Endodermal cell (in vitro differentiated cells): ENCODE data around the gene TSR1. TPM values are rescaled to one million over a fixed set of nuclear protein-coding genes. Genes with fewer than 3 reads are reported as not detected.
A peak's percentile ranks its signal among the peaks of the same experiment; 100 is the strongest.

Experiments
- DNase-seq: peaks from one replicate; pipeline ENCODE4 v3.0.0-alpha.2; 2017
- H3K27ac ChIP-seq: 2 replicates; pipeline ENCODE4 v1.5.1; 2013; ENCODE audit warnings: mild to moderate bottlenecking, low read depth, low read length, moderate library complexity
- H3K27me3 ChIP-seq: 2 replicates; pipeline ENCODE4 v1.6.1; 2013; ENCODE audit warnings: mild to moderate bottlenecking, low read length, moderate library complexity; ENCODE audit not compliant: insufficient read depth, control insufficient read depth, poor library complexity, severe bottlenecking
- H3K36me3 ChIP-seq: 2 replicates; pipeline ENCODE4 v1.7.0; 2013; ENCODE audit warnings: mild to moderate bottlenecking, low read length, moderate library complexity; ENCODE audit not compliant: control insufficient read depth, insufficient read depth
- H3K4me1 ChIP-seq: one replicate; pipeline ENCODE4 v1.7.0; 2013; ENCODE audit warnings: low read length; ENCODE audit not compliant: control insufficient read depth, insufficient read depth
- H3K4me3 ChIP-seq: 2 replicates; pipeline ENCODE4 v1.5.1; 2013; ENCODE audit warnings: mild to moderate bottlenecking, low read length, moderate library complexity
- H3K9ac ChIP-seq: 2 replicates; pipeline ENCODE4 v1.6.1; 2013; ENCODE audit warnings: mild to moderate bottlenecking, low read length, moderate library complexity; ENCODE audit not compliant: poor library complexity, severe bottlenecking; ENCODE audit errors: extremely low read depth
- H3K9me3 ChIP-seq: 2 replicates; pipeline ENCODE4 v1.6.1; 2013; ENCODE audit warnings: mild to moderate bottlenecking, low read length, moderate library complexity; ENCODE audit not compliant: control insufficient read depth
- H3K27ac Mint-ChIP-seq: 2 replicates; pipeline ENCODE4 v1.8.0; 2020; ENCODE audit warnings: mixed read lengths
- H3K27me3 Mint-ChIP-seq: 2 replicates; pipeline ENCODE4 v1.8.0; 2021; ENCODE audit warnings: mild to moderate bottlenecking, mixed read lengths; ENCODE audit not compliant: insufficient read depth
- H3K36me3 Mint-ChIP-seq: 2 replicates; pipeline ENCODE4 v1.8.0; 2020; ENCODE audit warnings: low read depth, mixed read lengths
- H3K4me1 Mint-ChIP-seq: 2 replicates; pipeline ENCODE4 v1.8.0; 2020; ENCODE audit warnings: mixed read lengths
- H3K4me3 Mint-ChIP-seq: 2 replicates; pipeline ENCODE4 v1.8.0; 2020; ENCODE audit warnings: mild to moderate bottlenecking, moderate library complexity, mixed read lengths
- H3K9me3 Mint-ChIP-seq: 2 replicates; pipeline ENCODE4 v1.8.0; 2020; ENCODE audit warnings: mild to moderate bottlenecking, mixed read lengths
- CTCF ChIP-seq: fragments of 200-600 bp; sonication (generic); conservative IDR thresholded peaks from 2 replicates; pipeline ENCODE4 v1.5.0; 2021; ENCODE audit warnings: antibody characterized with exemption, mild to moderate bottlenecking
- WGBS, 2 experiments: methylation state at CpG; one replicate each; pipeline versions ENCODE4 v1.1.5 to v1.1.7; 2013; ENCODE audit warnings: missing lambda C conversion rate in 2 of 2, mixed read lengths in 1 of 2; ENCODE audit not compliant: insufficient coverage in 1 of 2, insufficient read length in 1 of 2; 5-methylcytosine and 5-hydroxymethylcytosine counted together
- total RNA-seq, 2 donors: library from RNA; stranded (reverse); fragmentation: NEBNext Ultra II Directional in 1 of 2; extraction: Animal tissue kit (Norgen Biotek cat#: 25700) in 1 of 2; gene quantifications; 2 replicates in 1 of 2; 3 replicates in 1 of 2; pipeline ENCODE4 v1.2.1, GENCODE V29; 2021

TSR1 gene
- total RNA-seq, 2 donors from 2014 or later, result 40.1 to 43.3 TPM

- Histone ChIP-seq H3K36me3 (peaks cover 26% of the 10 kb centered on the region), H3K4me1 (peaks cover 3% of the 10 kb centered on the region), H3K4me3 (no peak overlapping the region), H3K9ac (no peak overlapping the region), H3K27me3 (no peaks in the 10 kb centered on the region), H3K9me3 (no peaks in the 10 kb centered on the region), H3K27ac (no peak overlapping the region)
- H3K36me3 Mint-ChIP-seq, result peaks cover 14% of the 10 kb centered on the region
- TF ChIP-seq CTCF, result no peak
- no peaks in the 10 kb centered on the region for H3K27me3 Mint-ChIP-seq
- H3K4me1 Mint-ChIP-seq, result peaks cover 9% of the 10 kb centered on the region
- H3K9me3 Mint-ChIP-seq, result no peaks in the 10 kb centered on the region
- DNase-seq, result no peak
- H3K4me3 Mint-ChIP-seq, result no peak overlapping the region
- WGBS, 2 experiments, result 92 to 96% methylated on average over 12 to 16 of the region's 16 CpGs
- no peak overlapping the region for H3K27ac Mint-ChIP-seq
These were observed 44.1 kb upstream of the TSR1 start for GRCh38 chr17:2380226-2380922.

DNA sequence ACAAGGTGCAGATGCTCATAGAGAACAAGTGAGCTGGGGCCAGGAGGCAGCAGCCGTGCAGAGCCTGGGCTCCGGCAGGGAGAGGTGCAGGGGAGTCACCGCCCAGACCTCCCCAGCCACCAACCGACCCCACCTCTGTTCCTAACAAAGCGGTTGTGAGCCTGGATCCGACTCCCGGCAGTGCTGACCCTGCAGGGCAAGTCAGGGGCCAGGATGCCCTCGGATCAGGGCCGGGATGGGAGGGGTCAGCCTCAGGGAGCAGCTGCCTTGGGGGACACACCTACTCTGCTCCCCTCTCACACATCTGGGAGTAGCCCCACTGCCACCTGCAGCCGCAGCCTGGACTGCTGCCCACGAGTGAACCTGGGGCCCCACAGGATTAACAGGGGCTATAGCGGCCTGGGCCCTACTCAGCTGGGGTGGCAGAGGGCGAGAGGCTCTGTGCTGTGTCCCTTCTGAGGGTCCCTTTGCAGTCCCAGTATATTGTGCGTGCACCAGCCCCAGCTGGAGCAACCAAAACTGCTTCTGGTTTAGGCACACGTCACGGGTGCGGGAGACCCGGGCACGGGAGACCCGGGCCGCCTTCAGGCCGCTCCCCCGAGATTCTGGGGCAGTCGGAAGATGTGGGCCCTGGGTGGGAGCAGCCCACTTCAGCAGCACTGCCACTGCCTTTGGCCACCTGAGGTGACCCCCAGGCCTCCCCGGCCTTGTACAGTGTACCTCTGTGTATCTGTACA is 43.4 kb upstream of the TSR1 start:
- Histone ChIP-seq H3K9me3 (no peaks in the 10 kb centered on the region), H3K4me1 (peaks cover 3% of the 10 kb centered on the region), H3K4me3 (no peak overlapping the region), H3K27me3 (no peaks in the 10 kb centered on the region), H3K36me3 (peaks cover 27% of the 10 kb centered on the region), H3K9ac (no peak overlapping the region), H3K27ac (no peak overlapping the region)
- peaks cover 14% of the 10 kb centered on the region for H3K36me3 Mint-ChIP-seq
- H3K9me3 Mint-ChIP-seq, result no peaks in the 10 kb centered on the region
- 91 to 96% methylated on average over 23 to 25 of the region's 25 CpGs for WGBS, 2 experiments
- H3K4me1 Mint-ChIP-seq, result peaks cover 9% of the 10 kb centered on the region
- H3K27me3 Mint-ChIP-seq, result no peaks in the 10 kb centered on the region
- H3K4me3 Mint-ChIP-seq, result no peak overlapping the region
- TF ChIP-seq CTCF, result no peak
- no peak overlapping the region for H3K27ac Mint-ChIP-seq
- no peak for DNase-seq

DNA sequence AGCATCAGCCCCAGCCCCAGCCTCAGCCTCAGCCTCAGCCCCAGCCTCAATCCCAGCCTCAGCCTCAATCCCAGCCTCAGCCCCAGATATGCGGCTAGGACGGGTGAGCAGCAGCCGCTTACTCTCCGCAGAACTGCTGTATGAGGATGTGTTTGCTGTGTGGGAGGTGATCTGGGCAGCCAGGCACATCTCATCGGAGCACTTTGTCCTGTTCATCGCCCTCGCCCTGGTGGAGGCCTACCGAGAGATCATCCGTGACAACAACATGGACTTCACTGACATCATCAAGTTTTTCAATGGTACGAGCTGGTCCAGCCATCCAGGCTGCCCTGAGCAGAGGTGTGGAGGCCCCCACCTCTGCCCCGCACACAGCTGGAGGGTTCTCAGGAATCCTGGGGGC is 42.6 kb upstream of the TSR1 start:
- H3K27ac Mint-ChIP-seq, result peak overlapping the region; percentile 36
- Histone ChIP-seq H3K27me3 (no peaks in the 10 kb centered on the region), H3K4me1 (peaks cover 3% of the 10 kb centered on the region), H3K9ac (no peak overlapping the region), H3K36me3 (peaks cover 27% of the 10 kb centered on the region), H3K4me3 (no peak overlapping the region), H3K9me3 (no peaks in the 10 kb centered on the region), H3K27ac (no peak overlapping the region)
- peaks cover 7% of the 10 kb centered on the region for H3K4me1 Mint-ChIP-seq
- no peak for DNase-seq
- no peaks in the 10 kb centered on the region for H3K9me3 Mint-ChIP-seq
- H3K4me3 Mint-ChIP-seq, result no peak overlapping the region
- TF ChIP-seq CTCF, result no peak
- WGBS, 2 experiments, result 94 to 95% methylated on average over 7 to 11 of the region's 11 CpGs
- H3K27me3 Mint-ChIP-seq, result no peaks in the 10 kb centered on the region
- peaks cover 14% of the 10 kb centered on the region for H3K36me3 Mint-ChIP-seq
